ENCODE results near the gene LYPD6B.

The LYPD6B gene

DNA sequence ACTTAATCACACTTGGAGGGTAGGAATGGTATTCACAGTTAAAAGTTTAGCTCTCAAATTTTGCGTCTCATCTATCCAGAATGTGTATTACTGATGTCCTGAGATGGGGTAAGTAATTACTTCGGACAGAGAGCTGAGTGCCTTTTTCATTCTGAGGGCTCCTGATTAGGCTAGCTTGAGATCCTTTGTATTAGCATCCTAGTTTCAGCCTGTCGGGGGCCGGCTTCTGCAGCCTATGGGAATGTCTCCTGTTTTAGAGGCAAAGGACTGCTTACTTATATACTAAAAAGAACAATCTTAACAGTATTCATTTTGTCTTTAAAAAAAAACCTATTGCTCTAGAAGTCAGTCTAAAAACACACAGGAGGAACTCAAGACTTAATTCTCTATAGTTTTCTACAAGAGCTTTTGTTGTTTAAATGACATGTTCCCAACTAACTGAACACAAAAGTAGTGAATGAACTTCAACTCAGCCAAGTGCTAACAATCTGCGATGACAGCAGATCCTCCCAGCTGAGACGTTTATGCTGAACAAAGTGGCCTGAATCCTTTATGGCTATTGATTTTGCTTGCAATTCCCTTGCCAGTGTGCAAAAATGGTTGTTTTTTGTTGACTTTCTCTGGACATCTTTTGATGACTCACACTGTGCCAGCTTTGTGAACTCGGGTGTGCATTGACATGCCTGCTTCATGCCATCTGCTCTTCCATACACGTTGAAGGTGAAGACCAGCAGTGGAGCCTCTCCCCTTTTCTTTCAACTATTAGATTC, 118.7 kb downstream of the LYPD6B start:
- no peak for ATAC-seq (ENCODE audit: low read depth)
- Histone ChIP-seq H3K27me3 (ENCODE audit: insufficient read depth, poor library complexity, severe bottlenecking) (no peaks in the 10 kb centered on the region), H3K27ac (ENCODE audit: poor library complexity, severe bottlenecking) (no peak overlapping the region), H3K9me3 (ENCODE audit: severe bottlenecking) (no peaks in the 10 kb centered on the region), H3K4me3 (ENCODE audit: severe bottlenecking) (no peak overlapping the region), H3K36me3 (ENCODE audit: low read depth) (no peaks in the 10 kb centered on the region), H3K4me1 (ENCODE audit: insufficient read depth, poor library complexity, severe bottlenecking) (no peaks in the 10 kb centered on the region)
- DNase-seq (ENCODE audit: low spot score), result no peak
- TF ChIP-seq, protein P1, sequence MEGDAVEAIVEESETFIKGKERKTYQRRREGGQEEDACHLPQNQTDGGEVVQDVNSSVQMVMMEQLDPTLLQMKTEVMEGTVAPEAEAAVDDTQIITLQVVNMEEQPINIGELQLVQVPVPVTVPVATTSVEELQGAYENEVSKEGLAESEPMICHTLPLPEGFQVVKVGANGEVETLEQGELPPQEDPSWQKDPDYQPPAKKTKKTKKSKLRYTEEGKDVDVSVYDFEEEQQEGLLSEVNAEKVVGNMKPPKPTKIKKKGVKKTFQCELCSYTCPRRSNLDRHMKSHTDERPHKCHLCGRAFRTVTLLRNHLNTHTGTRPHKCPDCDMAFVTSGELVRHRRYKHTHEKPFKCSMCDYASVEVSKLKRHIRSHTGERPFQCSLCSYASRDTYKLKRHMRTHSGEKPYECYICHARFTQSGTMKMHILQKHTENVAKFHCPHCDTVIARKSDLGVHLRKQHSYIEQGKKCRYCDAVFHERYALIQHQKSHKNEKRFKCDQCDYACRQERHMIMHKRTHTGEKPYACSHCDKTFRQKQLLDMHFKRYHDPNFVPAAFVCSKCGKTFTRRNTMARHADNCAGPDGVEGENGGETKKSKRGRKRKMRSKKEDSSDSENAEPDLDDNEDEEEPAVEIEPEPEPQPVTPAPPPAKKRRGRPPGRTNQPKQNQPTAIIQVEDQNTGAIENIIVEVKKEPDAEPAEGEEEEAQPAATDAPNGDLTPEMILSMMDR (IDR thresholded peaks at IDR 0.05; ENCODE audit: poor library complexity, severe bottlenecking), result no peak

DNA sequence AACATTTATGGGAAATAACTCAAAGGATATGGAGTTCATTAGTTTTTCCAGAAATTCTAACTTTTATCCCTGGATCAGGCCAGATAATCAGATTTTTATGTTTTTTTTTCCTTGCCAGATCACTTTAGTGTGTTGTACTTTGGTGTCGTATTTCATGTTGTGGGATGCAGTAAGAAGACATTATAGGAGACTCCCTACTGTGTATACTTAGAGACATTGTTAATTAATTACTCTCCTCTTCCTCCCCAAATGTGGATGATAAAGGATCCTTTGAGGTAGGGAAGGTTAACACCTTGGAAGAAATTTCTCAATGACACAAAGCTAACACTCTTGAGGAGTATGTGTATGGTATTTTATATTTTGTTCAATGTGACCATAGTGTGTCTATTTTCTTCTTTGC, 120.5 kb downstream of the LYPD6B start:
- DNase-seq (ENCODE audit: low spot score) (no peak), ATAC-seq (ENCODE audit: low read depth) (no peak)
- no peaks in the 10 kb centered on the region for H3K9me3 ChIP-seq (ENCODE audit: severe bottlenecking)
- TF ChIP-seq, protein P1 (IDR thresholded peaks at IDR 0.05; ENCODE audit: poor library complexity, severe bottlenecking), result no peak
- no peaks in the 10 kb centered on the region for H3K27me3 ChIP-seq (ENCODE audit: insufficient read depth, poor library complexity, severe bottlenecking)
- H3K4me3 ChIP-seq (ENCODE audit: severe bottlenecking), result no peak overlapping the region
- H3K36me3 ChIP-seq (ENCODE audit: low read depth), result no peaks in the 10 kb centered on the region
- H3K4me1 ChIP-seq (ENCODE audit: insufficient read depth, poor library complexity, severe bottlenecking), result no peaks in the 10 kb centered on the region
- H3K27ac ChIP-seq (ENCODE audit: poor library complexity, severe bottlenecking), result no peak overlapping the region

DNA sequence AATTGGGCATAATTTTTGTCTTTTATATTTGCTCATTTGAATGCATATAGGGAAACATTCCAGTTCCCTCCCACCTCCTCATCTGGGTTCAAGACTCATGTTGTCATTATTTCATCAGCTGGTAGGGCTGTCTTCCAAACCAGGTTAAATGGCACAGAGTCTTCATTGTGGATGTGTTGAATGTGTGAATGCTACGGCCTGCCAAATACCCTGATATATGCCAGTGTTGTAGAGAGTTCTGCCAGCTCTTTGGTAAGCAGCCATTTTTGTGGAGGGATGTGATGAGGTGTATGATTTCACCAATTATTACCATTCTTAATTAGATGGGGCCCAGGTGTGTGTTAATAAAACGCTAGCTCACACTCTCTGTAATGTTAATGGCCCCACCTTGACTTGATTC, 121.7 kb downstream of the LYPD6B start:
- ATAC-seq (ENCODE audit: low read depth) (no peak), DNase-seq (ENCODE audit: low spot score) (no peak)
- H3K27me3 ChIP-seq (ENCODE audit: insufficient read depth, poor library complexity, severe bottlenecking), result no peaks in the 10 kb centered on the region
- no peak overlapping the region for H3K4me3 ChIP-seq (ENCODE audit: severe bottlenecking)
- H3K27ac ChIP-seq (ENCODE audit: poor library complexity, severe bottlenecking), result no peak overlapping the region
- H3K9me3 ChIP-seq (ENCODE audit: severe bottlenecking), result no peaks in the 10 kb centered on the region
- H3K36me3 ChIP-seq (ENCODE audit: low read depth), result no peaks in the 10 kb centered on the region
- TF ChIP-seq, protein P1 (IDR thresholded peaks at IDR 0.05; ENCODE audit: poor library complexity, severe bottlenecking), result no peak
- H3K4me1 ChIP-seq (ENCODE audit: insufficient read depth, poor library complexity, severe bottlenecking), result no peaks in the 10 kb centered on the region

DNA sequence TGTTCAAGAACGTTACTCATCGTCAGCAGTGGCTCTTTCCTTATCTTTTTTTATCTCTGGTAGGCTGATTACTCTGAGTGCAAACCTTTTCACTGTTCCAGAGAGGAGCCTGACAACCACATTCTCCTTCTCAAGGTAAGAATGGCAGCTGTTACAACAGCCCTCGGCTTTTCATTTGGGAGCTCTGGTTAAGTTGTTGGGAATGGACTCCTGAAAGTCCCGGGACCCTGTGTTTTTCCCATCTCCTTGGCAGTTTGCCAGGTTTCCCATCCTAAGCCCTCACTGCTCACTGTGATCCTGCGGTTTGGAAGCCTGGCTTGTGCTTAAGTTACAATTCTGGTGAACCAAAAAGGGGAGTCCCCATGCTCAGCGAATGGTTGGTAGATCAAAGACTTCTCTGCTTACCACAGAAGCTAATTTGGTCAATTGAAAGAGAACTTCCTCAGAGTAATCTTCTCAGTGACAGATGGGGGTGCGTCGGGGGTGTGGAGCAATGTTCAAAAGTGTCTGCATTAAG, 122.3 kb downstream of the LYPD6B start:
- Histone ChIP-seq H3K4me3 (ENCODE audit: severe bottlenecking) (no peak overlapping the region), H3K27me3 (ENCODE audit: insufficient read depth, poor library complexity, severe bottlenecking) (no peaks in the 10 kb centered on the region), H3K9me3 (ENCODE audit: severe bottlenecking) (no peaks in the 10 kb centered on the region), H3K36me3 (ENCODE audit: low read depth) (no peaks in the 10 kb centered on the region), H3K27ac (ENCODE audit: poor library complexity, severe bottlenecking) (no peak overlapping the region), H3K4me1 (ENCODE audit: insufficient read depth, poor library complexity, severe bottlenecking) (no peaks in the 10 kb centered on the region)
- DNase-seq (ENCODE audit: low spot score) (no peak), ATAC-seq (ENCODE audit: low read depth) (no peak)
- TF ChIP-seq, protein P1 (IDR thresholded peaks at IDR 0.05; ENCODE audit: poor library complexity, severe bottlenecking), result no peak
